Hepatocyte (in vitro differentiated cells): ENCODE results near the gene CLIP4. TPM values are rescaled to one million over a fixed set of nuclear protein-coding genes. Genes with fewer than 3 reads are reported as not detected.

Experiments
- DNase-seq: peaks from one replicate; pipeline ENCODE4 v3.0.0-alpha.2; 2016; ENCODE audit warnings: low spot score
- H2AFZ ChIP-seq: fragments of 200-600 bp; sonication (generic); 2 replicates; pipeline ENCODE4 v1.6.0; 2016; ENCODE audit warnings: antibody characterized with exemption, mild to moderate bottlenecking
- H3K27ac ChIP-seq: fragments of 200-600 bp; sonication (generic); 2 replicates; pipeline ENCODE4 v1.5.1; 2016; ENCODE audit warnings: mild to moderate bottlenecking
- H3K27me3 ChIP-seq: fragments of 200-600 bp; sonication (generic); 2 replicates; pipeline ENCODE4 v1.6.1; 2016
- H3K36me3 ChIP-seq: fragments of 200-600 bp; sonication (generic); replicated peaks from 2 replicates; pipeline ENCODE4 v1.5.1; 2016; ENCODE audit warnings: low read depth; ENCODE audit not compliant: insufficient read depth
- H3K4me1 ChIP-seq: fragments of 200-600 bp; sonication (generic); 2 replicates; pipeline ENCODE4 v1.5.1; 2016; ENCODE audit warnings: mild to moderate bottlenecking, moderate library complexity; ENCODE audit not compliant: insufficient read depth
- H3K4me2 ChIP-seq: fragments of 200-600 bp; sonication (generic); 2 replicates; pipeline ENCODE4 v1.6.0; 2016
- H3K4me3 ChIP-seq: fragments of 200-600 bp; sonication (generic); 2 replicates; pipeline ENCODE4 v1.5.1; 2016; ENCODE audit warnings: mild to moderate bottlenecking
- H3K79me2 ChIP-seq: fragments of 200-600 bp; sonication (generic); 2 replicates; pipeline ENCODE4 v1.6.0; 2017; ENCODE audit warnings: mild to moderate bottlenecking
- H3K9me2 ChIP-seq: fragments of 200-600 bp; sonication (generic); replicated peaks from 2 replicates; pipeline ENCODE4 v1.6.0; 2017; ENCODE audit warnings: mild to moderate bottlenecking; ENCODE audit not compliant: insufficient read depth
- H3K9me3 ChIP-seq: fragments of 200-600 bp; sonication (generic); 2 replicates; pipeline ENCODE4 v1.5.1; 2016; ENCODE audit warnings: low read depth, mild to moderate bottlenecking
- H4K20me1 ChIP-seq: fragments of 200-600 bp; sonication (generic); 2 replicates; pipeline ENCODE4 v1.6.0; 2016; ENCODE audit warnings: mild to moderate bottlenecking; ENCODE audit not compliant: insufficient read depth, poor library complexity, severe bottlenecking
- CTCF ChIP-seq: fragments of 200-600 bp; sonication (generic); IDR thresholded peaks from 2 replicates; pipeline ENCODE4 v1.5.1; 2016; ENCODE audit warnings: antibody characterized with exemption, mild to moderate bottlenecking; ENCODE audit not compliant: poor library complexity
- EZH2 ChIP-seq: fragments of 200-600 bp; sonication (generic); IDR thresholded peaks from 2 replicates; pipeline ENCODE4 v1.6.1; 2016; ENCODE audit warnings: antibody characterized with exemption, mild to moderate bottlenecking, borderline replicate concordance
- EZH2phosphoT487 ChIP-seq: fragments of 200-600 bp; sonication (generic); IDR thresholded peaks from one replicate; pipeline ENCODE4 v1.6.1; 2018; ENCODE audit warnings: antibody characterized with exemption, mild to moderate bottlenecking, low read depth, moderate library complexity; ENCODE audit not compliant: unreplicated experiment, severe bottlenecking
- WGBS: methylation state at CpG from one replicate; pipeline ENCODE4 v1.1.6; 2016; ENCODE audit warnings: low lambda C conversion rate; ENCODE audit errors: missing lambda C conversion rate; 5-methylcytosine and 5-hydroxymethylcytosine counted together
- polyA plus RNA-seq: library from polyadenylated mRNA; unstranded; fragments of >200 nt; fragmentation: Nextera tagmentation; extraction: Ambion mirVana; gene quantifications from 2 replicates; pipeline ENCODE4 v1.2.1, GENCODE V29; 2016
- total RNA-seq: library from RNA; depleted of rRNA; stranded (reverse); fragments of >200 nt; gene quantifications from 2 replicates; pipeline ENCODE4 v1.2.3, GENCODE V29; 2014

CLIP4 gene
- total and polyA plus RNA-seq, 2 experiments from 2014 or later = 17.3 to 35.6 TPM

GRCh38 chr2:29139152-29139551, 23.9 kb downstream of the CLIP4 start:
- Histone ChIP-seq H4K20me1 (no peaks in the 10 kb centered on the region), H3K27me3 (no peaks in the 10 kb centered on the region), H3K36me3 (no peaks in the 10 kb centered on the region), H3K4me1 (no peaks in the 10 kb centered on the region), H2AFZ (no peak overlapping the region), H3K4me2 (no peak overlapping the region), H3K27ac (no peak overlapping the region), H3K9me2 (no peaks in the 10 kb centered on the region), H3K79me2 (peaks cover 10% of the 10 kb centered on the region), H3K9me3 (no peaks in the 10 kb centered on the region), H3K4me3 (no peak overlapping the region)
- WGBS = 98% methylated on average over 3 of the region's 3 CpGs
- TF ChIP-seq EZH2phosphoT487 = no peak
- no peak for TF ChIP-seq EZH2
- no peak for TF ChIP-seq CTCF
- no peak for DNase-seq

GRCh38 chr2:29139731-29140130, 24.5 kb downstream of the CLIP4 start:
- H3K4me2 ChIP-seq = no peak overlapping the region
- no peak overlapping the region for H3K4me3 ChIP-seq
- WGBS = 69% methylated on average over 1 of the region's 1 CpG

GRCh38 chr2:29143657-29144056, 28.4 kb downstream of the CLIP4 start:
- no peaks in the 10 kb centered on the region for H3K36me3 ChIP-seq
- H3K4me1 ChIP-seq = no peaks in the 10 kb centered on the region
- H3K27me3 ChIP-seq = no peaks in the 10 kb centered on the region
- no peak overlapping the region for H2AFZ ChIP-seq
- TF ChIP-seq CTCF (no peak), EZH2phosphoT487 (no peak), EZH2 (no peak)
- H3K27ac ChIP-seq = no peak overlapping the region
- WGBS = 51% methylated on average over 6 of the region's 6 CpGs
- H3K4me2 ChIP-seq = no peak overlapping the region
- no peaks in the 10 kb centered on the region for H3K9me3 ChIP-seq
- no peaks in the 10 kb centered on the region for H3K9me2 ChIP-seq
- H3K4me3 ChIP-seq = no peak overlapping the region
- no peak for DNase-seq
- no peaks in the 10 kb centered on the region for H4K20me1 ChIP-seq
- H3K79me2 ChIP-seq = peaks cover 6% of the 10 kb centered on the region

More at GRCh38 chr2:29139731-29140130, 24.5 kb downstream of the CLIP4 start:
- Histone ChIP-seq H3K9me3 (no peaks in the 10 kb centered on the region), H3K27me3 (no peaks in the 10 kb centered on the region), H3K79me2 (peaks cover 10% of the 10 kb centered on the region), H3K9me2 (no peaks in the 10 kb centered on the region), H4K20me1 (no peaks in the 10 kb centered on the region), H3K4me1 (no peaks in the 10 kb centered on the region), H2AFZ (no peak overlapping the region), H3K27ac (no peak overlapping the region), H3K36me3 (no peaks in the 10 kb centered on the region)
- no peak for DNase-seq
- no peak for TF ChIP-seq EZH2phosphoT487

- Histone ChIP-seq H3K4me3 (no peak overlapping the region), H3K4me2 (no peak overlapping the region), H2AFZ (no peak overlapping the region), H3K27ac (no peak overlapping the region), H3K79me2 (peaks cover 3% of the 10 kb centered on the region), H3K36me3 (no peaks in the 10 kb centered on the region), H3K27me3 (no peaks in the 10 kb centered on the region), H3K9me2 (no peaks in the 10 kb centered on the region), H3K9me3 (no peaks in the 10 kb centered on the region), H4K20me1 (no peaks in the 10 kb centered on the region), H3K4me1 (no peaks in the 10 kb centered on the region)
- TF ChIP-seq EZH2phosphoT487 (no peak), CTCF (no peak), EZH2 (no peak)
- DNase-seq = no peak
- WGBS = 73% methylated on average over 3 of the region's 3 CpGs
Observed at GRCh38 chr2:29146197-29146596, 31.0 kb downstream of the CLIP4 start.
